NB4 (cell line): Measurements from ENCODE around the gene PDE3A.

Source experiments
- DNase-seq: peaks from one replicate; pipeline ENCODE4 v3.0.0; 2010; ENCODE audit warnings: low read depth
- H3K4me3 ChIP-seq: one replicate; pipeline ENCODE4 v1.5.1; 2011; ENCODE audit warnings: mild to moderate bottlenecking, low read depth, low read length, moderate library complexity
- MYC ChIP-seq: IDR thresholded peaks from 2 replicates; pipeline ENCODE4 v1.6.1; 2011; ENCODE audit warnings: low read depth, low read length
- POLR2A ChIP-seq: IDR thresholded peaks from 2 replicates; pipeline ENCODE4 v1.6.1; 2011; ENCODE audit warnings: mild to moderate bottlenecking; ENCODE audit not compliant: insufficient read length; ENCODE audit errors: extremely low read depth
- TF ChIP-seq, protein P1 (sequence below): IDR thresholded peaks from 2 replicates; pipeline ENCODE4 v1.6.1; 2011; ENCODE audit warnings: low read depth, low read length
- TF ChIP-seq, protein P2 (sequence below): IDR thresholded peaks from one replicate; pipeline ENCODE4 v1.5.1; 2012; ENCODE audit warnings: low read depth, low read length

PDE3A gene

DNA sequence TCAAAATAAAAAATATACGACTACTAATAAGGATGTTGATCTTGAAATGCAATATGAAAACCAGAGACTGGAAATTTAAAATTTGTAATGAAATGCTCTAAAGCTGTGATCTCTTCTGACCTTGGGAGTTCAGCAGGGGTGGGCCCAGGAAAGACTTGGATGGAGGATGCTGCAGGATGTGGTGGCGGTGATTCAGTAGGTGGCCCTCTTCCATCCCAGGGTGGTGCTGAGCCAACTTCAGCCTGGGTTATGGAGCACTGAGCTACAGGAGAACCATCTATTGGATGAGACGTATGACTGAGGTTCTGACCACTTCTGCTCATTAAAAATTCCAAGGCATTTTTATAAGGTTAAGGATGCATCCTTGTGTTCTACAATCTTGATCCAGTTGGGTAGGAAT is 6.9 kb upstream of the PDE3A start:
- no peak overlapping the region for H3K4me3 ChIP-seq
- no peak for DNase-seq
- TF ChIP-seq MYC (no peak), POLR2A (no peak)
- TF ChIP-seq, protein P1, sequence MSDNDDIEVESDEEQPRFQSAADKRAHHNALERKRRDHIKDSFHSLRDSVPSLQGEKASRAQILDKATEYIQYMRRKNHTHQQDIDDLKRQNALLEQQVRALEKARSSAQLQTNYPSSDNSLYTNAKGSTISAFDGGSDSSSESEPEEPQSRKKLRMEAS, result no peak
- TF ChIP-seq, protein P2, sequence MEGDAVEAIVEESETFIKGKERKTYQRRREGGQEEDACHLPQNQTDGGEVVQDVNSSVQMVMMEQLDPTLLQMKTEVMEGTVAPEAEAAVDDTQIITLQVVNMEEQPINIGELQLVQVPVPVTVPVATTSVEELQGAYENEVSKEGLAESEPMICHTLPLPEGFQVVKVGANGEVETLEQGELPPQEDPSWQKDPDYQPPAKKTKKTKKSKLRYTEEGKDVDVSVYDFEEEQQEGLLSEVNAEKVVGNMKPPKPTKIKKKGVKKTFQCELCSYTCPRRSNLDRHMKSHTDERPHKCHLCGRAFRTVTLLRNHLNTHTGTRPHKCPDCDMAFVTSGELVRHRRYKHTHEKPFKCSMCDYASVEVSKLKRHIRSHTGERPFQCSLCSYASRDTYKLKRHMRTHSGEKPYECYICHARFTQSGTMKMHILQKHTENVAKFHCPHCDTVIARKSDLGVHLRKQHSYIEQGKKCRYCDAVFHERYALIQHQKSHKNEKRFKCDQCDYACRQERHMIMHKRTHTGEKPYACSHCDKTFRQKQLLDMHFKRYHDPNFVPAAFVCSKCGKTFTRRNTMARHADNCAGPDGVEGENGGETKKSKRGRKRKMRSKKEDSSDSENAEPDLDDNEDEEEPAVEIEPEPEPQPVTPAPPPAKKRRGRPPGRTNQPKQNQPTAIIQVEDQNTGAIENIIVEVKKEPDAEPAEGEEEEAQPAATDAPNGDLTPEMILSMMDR, result no peak

DNA sequence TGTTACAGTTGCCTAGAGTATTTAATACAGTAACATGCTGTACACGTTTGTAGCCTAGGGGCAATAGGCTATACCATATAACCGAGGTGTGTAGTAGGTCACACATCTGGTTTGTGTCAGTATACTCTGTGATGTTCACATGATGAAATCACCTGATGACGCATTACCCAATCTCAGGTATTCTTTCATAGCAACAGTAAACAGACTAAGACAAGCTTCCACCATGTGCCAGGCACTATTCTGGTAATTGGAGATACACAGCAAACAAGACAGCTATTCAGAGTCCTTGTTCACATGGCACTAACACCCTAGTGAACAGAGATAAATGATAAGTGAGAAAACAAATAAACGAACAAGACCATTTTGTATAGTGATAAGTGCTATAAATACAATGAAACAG is 3.8 kb upstream of the PDE3A start:
- no peak for DNase-seq
- TF ChIP-seq POLR2A (no peak), MYC (no peak)
- TF ChIP-seq, protein P1, result no peak
- TF ChIP-seq, protein P2, result no peak
- H3K4me3 ChIP-seq, result no peak overlapping the region

DNA sequence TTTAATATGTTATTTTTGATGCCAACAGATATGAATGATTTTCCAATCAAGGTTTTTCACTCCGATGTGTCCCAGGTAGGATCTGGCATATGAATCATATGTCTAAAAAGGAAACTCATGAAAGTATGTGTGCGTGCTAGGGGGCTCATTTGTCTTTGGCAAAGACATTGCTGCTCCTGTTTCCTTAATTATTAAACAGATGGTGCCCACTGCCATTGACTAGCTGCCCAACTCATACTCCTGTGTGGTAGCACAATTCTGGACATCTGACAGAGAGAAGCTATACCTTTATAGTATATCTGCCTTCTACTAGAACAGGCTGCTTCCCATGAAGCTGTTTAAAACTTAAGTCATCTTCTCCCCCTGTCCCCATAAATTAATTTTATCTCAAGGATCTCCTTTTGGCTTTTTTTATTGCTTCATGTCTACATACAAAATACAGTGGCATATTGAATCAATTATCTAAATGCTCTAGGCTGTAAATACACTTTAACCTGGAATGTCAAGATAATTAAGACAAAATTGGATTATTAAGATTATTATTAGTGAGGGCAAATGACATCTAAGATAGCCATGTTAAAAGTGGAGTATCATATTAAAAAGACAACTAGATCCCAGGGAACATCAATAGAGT is 1.4 kb upstream of the PDE3A start:
- no peak overlapping the region for H3K4me3 ChIP-seq
- TF ChIP-seq, protein P1, result no peak
- TF ChIP-seq MYC (no peak), POLR2A (no peak)
- TF ChIP-seq, protein P2, result no peak
- DNase-seq, result no peak

DNA sequence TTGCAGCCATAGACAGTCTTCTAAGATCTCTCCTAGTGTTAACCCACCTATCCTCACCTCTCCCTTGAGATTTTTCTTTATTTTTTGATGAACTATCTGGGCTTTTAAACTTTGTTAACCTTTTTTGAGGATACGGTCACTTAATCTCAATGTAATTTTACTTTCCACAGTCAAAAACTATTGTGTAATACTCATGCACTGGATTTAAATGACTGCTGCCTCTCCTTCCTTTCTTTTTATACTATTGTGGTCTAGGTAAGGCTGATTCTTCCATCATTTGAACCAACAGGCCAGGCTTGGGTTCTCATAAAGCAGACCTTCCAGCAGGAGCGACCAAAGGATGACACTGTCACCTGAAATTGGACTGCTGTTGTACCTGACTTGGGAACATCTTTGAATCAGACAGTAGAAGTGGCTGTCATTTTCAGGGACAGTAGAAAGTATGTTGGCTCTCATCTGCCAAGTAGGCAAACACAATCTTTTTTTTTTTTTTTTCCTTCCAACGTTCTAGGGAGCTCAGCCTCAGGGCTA is 689 bp upstream of the PDE3A start:
- no peak for DNase-seq
- no peak for TF ChIP-seq MYC
- no peak for TF ChIP-seq POLR2A
- TF ChIP-seq, protein P1, result peak; percentile 31; the same call in 1 of the 2 replicates
- TF ChIP-seq, protein P2, result no peak
- peak overlapping the region; percentile 62 for H3K4me3 ChIP-seq

DNA sequence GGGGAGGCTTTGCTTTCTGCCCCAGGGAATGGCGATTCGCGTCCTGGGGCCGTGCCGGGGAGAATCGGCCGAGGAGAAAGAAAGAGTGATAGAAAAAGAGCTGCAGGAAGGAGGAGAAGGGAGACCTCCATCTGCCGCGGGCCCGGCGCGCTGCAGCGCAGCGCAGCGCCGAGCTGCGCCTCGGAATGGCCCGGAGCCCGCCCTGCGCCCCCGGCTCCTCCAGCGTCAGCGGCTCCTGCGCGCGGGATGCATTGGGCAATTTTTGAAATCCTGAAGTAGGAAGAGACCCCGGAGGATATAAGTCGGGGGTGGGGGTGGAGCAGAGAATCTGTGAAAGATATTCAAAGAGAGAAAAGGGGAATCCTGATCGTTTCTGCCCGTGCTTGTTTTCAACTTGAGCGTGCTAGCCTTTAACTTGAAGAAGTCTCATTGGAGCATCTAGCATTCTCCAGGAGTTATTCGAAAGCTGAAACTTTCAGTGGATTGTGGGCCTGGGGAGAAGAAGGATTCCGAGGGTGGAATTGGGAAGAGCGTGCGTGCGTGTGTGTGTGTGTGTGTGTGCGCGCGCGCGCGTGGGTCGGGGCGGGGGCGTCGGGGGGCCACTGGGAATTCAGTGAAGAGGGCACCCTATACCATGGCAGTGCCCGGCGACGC is 441 bp downstream of the PDE3A start:
- H3K4me3 ChIP-seq, result peak overlapping the region; percentile 62
- TF ChIP-seq MYC, result no peak
- TF ChIP-seq, protein P2, result no peak
- TF ChIP-seq POLR2A, result no peak
- TF ChIP-seq, protein P1, result no peak
- peak; percentile 72 for DNase-seq
